Activated CD4-positive, CD25-positive, alpha-beta regulatory T cell treated with anti-CD3 and anti-CD28 coated beads, Interleukin-2, amount 50 U/mL, for 24 hours (primary cell): ENCODE results near the gene SLC4A2.

Experiments used
- ATAC-seq, 2 donors: fragments of 150-1000 bp; cut with Tn5 transposase; one replicate each; pipeline ENCODE4 v1.10.0; 2021; ENCODE audit warnings: mild to moderate bottlenecking in 1 of 2, moderate library complexity in 1 of 2

SLC4A2 gene

GRCh38 chr7:151081170-151082101 is 22.0 kb downstream of the SLC4A2 start:
- ATAC-seq: no peak

DNA sequence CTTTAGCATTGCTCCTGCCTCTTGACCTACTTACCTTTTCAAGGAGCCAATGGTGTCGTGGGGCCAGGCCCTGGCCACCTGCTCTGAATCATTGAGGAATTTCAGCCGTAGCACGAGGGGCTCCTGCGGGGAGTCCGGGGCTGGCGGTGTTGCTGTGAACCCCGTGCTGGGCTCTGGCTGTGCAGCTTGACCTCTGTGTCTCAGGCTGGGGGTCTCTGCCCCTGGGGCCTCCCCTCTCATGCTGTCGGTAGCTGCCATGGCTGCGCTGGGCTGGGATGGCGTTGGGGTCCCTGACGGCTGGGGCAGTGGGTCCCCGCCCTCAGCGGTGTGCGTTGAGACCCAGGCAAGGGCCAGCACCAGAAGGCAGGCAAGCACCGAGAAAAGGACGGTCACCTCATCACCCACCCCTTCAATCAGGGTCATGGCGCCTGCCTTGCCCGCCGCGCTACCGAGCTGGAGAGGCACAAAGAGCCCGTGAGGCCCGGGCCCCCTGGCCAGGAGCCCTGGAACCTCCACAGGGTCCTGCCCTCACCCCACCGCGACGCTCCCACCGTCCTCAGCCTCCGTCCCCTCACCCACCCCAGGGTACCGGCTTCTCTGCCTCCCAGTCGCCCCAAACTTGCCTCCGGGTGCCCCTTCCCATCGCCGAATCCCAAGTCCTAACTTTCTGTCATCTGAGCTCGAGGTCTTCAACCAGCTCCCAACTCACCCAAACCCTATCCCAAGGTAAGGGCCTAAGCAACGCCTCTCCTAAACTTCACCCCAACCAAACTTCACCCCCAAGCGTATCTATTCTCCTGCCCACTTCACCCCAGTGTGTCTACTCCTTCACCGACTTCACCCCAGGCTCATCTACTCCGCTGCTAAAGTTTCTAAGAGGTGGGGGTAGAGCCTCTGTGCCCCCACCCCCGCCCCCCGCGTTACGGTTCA is 23.0 kb downstream of the SLC4A2 start:
- ATAC-seq: no peak

- ATAC-seq: peak; percentile 66 to 67
Measured at GRCh38 chr7:151083071-151083823, 23.9 kb downstream of the SLC4A2 start, which contains the start of gene TMUB1. TSS of gene TMUB1 (minus strand) at chr7:151083493. CDS start at chr7:151082563, 930 bp downstream.

DNA sequence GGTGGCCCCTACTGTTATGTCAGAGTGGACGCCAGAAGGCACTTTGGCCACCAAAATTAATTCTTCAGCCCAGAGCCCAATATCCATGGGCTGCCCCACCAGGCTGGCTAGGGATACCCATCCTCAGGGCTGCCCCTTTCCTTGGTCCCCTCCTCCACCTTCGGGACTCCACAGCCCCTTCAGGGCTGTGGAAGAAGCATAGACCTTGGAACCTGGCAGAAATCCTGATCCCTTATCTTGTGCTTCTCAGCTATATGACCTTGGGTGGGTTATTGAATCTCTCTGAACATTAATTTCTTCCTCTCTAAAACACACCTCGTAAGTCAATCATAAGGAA is 24.4 kb downstream of the SLC4A2 start:
- ATAC-seq: no peak

DNA sequence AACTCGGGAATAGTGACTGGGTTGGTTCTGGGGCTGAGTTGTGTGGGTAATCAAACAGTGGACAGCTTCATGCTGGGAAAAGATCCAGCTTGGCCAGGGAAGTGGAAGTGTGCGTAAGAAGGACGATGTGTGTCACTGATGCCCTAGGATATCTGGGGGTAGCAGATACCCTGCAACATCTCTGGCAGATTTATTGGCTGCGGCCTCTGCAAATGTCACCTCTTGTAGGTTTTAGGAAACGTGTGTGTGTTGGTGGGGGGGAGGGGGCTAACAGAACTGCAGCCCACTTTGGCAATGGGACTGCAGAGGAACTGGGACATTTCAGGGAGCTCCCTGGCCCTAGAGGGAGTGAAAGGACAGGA is 25.9 kb downstream of the SLC4A2 start:
- no peak for ATAC-seq

- ATAC-seq: peak; percentile 6 to 11
Measured at GRCh38 chr7:151085691-151086620, 26.6 kb downstream of the SLC4A2 start, which contains the start of gene AGAP3. TSS of gene AGAP3 (plus strand) at chr7:151086475. CDS start at chr7:151086742, 267 bp downstream.

DNA sequence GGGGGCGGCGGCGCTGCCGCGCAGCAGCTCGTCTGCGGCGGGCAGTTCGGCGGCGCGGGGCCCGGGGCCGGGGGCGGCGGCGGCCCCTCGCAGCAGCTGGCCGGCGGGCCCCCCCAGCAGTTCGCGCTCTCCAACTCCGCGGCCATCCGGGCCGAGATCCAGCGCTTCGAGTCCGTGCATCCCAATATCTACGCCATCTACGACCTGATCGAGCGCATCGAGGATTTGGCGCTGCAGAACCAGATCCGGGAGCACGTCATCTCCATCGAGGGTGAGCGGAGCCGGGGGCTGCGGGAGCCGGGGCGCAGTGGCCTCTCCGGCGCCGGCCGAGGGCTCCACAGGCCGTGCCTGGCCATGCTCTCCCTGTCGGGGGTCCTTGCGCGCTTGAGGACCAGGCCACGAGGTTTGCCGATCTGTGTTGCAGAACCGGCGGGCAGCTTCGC is 27.4 kb downstream of the SLC4A2 start:
- ATAC-seq: no peak

DNA sequence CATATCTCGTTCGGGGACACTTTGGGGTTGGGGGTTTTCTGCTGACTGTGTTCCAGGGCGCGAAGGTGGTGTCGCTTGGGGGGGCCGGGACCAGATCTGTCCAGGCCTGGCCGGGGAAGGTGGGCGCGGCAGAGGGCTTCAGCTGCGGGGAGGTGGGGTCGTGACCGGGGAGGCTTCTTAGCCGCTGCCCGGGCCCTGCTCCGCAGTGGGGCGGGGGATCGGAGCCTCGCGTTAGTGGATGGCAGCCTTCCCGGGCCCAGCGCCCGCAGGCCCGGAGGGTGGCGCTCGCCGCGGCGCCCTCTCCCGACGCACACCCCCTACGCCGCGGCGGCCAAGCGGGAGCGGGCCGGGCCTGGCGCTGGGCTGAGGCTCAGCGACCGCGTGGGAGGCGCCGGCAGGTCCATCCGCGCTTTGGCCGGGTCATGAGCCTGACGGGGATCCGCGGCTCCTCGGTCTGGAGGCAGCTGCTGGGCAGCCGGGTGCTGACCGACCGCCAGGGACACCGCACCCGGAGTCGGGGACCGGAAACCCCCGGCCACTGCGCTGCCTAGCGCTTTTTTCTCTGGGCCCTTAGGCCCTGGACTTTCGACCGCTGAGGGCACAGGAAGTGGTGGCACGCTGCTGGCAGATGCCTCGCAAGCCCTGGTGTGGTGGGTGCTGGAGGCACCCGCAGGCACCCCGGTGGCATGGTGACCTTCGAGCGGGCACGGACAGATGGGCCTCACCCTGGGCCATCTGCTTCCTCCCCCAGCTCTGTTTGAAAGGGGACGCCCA is 28.0 kb downstream of the SLC4A2 start:
- peak; percentile 11 to 17 for ATAC-seq

GRCh38 chr7:151088019-151088855 is 28.8 kb downstream of the SLC4A2 start:
- ATAC-seq: no peak

DNA sequence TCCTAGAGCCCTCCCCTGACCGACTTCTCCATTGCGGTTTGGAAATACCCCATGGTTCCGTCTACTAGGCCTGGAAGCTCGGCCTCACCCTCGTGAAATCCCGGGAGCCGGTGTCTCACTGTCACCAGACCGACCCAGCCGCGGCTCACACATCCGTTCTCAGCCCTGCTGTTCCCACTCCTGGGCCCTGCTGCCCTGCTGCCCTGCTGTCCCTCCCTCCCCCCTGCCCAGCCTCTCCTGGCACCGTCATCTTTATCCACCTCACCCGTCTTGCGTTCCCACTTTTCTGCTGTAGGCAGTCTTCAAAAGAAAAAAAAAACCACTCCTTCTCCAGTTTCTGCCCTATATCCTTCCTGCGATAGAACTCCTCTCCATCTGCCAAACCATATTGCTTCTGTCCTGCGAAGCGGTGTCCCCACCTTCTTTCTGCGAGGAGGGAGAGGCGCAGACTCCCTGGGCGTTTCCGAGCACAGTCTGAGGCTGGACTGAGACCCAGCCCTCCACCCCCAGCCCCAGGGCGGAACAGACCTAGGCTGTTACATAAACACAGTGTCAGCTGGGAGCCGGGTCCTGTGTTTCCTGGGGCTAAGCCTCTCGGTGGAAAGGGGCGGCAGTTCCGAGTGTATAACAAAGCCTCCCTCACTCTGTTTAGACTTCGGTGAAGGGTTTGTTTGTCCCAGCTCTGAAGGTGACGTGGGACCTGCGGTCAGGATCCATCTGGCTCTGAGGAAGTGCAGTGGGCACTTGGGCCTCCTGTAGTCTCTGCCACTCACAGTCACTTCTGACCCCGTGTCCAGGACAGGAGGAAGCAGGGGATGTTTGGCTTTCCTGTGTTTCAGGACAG is 29.7 kb downstream of the SLC4A2 start:
- ATAC-seq: no peak

DNA sequence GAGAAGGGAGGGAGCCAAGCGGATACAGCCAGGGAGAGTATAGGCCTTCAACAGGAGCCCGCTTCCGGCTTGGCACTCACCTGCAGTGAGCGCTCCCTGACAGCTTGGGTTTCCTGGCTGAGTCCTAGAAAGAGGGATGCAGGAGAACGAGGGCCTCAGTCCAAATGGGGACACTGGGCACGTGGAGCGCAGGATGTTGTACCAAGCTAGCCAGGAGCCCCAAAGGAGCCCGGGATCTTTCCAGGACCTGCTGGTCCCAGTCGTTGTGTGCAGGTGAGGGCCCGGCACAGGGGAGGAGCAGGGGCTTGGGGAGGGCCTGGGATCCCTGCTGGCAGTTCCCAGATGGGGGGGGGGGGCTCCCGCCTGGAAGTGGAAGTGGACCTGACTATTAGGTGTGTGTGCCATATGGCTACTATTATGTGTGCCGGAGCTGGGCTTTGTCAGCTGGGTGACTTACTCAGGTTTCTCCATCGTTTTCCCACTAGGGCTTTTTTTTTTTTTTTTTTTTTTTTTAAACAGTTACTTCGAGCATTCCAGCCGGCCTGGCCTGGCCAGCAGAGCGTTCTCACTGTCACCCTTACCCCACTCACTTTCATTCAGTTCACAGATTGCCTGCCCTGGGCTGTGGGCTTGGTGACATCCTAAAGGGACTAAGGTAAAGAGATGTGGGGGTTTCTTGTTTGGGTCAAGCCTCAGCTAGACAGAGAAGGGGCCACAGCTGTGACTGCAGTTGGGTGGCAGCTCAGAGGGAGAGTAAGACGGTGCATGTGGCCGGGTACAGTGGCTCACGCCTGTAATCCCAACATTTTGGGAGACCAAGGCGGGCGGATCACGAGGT is 30.7 kb downstream of the SLC4A2 start:
- ATAC-seq: no peak

GRCh38 chr7:151091003-151091402 is 31.6 kb downstream of the SLC4A2 start:
- ATAC-seq: no peak

DNA sequence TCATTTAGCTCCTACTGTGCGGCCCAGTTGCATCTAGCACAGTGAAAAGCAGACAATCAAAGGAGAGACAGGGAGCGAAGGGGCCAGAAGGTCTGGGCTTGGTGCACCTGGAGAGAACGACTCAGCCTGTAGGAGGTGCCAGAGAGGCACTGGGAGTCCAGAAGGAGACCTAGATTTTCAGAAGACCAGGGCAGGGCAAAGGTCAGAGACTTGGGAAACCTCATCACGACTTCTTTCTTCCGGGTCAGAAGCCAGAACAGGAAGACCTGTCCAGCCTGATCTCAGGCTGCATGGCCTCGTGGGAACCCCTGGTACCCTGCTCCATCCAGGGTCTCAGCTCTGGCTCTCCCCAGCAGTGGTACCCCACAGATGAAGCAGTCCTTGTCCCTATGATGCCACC is 32.0 kb downstream of the SLC4A2 start:
- no peak for ATAC-seq

DNA sequence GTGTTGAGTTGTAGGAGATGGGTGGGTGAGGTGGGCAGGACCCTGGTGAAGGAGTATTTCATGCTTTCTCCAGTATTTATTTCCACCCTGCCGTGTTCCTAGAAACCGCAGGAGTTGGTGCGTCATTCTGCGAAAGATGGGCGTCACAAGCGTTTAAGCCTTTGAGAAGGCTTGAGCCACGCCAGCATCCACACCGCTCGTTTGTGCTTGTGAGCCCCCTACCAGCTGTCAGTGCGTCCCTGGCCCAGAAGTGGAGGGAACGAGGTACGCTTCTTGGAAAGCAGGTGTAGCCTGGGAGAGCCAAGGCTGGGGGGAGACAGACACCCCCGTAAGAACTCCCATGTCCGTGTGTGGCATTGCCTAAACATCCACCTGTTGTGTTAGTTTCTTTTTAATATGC is 32.6 kb downstream of the SLC4A2 start:
- ATAC-seq: no peak

DNA sequence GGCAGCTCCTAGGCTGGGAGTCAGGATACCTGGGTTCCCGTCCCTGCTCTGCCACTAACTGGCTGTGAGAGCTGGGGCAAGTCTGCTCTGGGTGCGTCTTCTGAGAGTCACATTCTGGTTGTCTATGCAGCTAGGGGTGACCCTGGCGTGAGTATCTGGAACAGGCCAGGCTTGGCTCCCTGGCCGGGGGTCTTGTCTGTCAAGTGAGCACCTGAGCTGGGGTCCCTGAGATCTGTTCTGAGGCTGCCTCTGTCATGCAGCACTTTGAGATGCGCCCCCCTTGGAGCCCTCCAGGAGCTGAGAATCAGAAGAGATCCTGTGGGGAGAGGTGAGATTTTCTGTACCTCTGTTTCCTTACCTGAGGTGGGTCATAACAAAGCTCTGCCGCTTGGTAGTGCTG is 34.4 kb downstream of the SLC4A2 start:
- no peak for ATAC-seq

GRCh38 chr7:151094675-151095074 is 35.3 kb downstream of the SLC4A2 start:
- ATAC-seq: no peak

DNA sequence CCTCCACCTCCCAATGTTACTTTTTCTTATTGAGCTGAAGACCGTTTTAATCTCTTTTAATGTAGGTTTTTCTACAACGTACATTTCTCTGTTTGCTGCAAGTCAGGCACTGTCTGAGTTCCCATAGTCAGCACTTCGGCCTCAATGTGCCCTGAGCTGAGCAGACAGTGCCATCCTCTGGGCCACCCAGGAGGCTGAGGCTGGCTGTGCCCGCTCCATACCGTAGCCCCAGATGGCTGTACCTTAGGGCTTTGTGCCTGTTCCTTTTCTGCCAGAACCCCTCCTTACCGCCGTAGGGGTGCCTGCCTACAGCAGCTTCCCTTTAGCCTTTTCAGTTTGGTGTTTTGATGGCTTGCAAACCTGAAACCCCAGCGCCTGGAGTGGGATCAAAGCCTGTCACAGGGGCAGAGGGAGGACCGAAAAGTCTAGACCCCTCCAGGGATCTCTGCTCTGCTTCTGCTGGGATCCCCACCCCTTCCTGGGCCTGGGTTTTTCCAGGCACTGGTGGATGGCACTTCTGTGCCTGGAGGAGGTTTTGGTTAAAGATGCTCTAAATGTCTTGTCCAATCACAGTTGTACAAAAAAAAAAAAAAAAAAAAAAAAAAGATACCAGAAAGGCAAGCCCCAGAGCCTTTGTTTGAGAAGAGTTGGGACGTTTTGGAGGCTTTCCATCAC is 35.9 kb downstream of the SLC4A2 start:
- ATAC-seq: no peak
